Brain pericyte (primary cell): Measurements from ENCODE around the gene EFCAB6.

Experiments used
- DNase-seq: peaks from one replicate; pipeline ENCODE4 v3.0.0-alpha.2; 2012; ENCODE audit warnings: low read depth, low spot score

The EFCAB6 gene

GRCh38 chr22:43831561-43832392 lies 19.7 kb upstream of the EFCAB6 start:
- no peak for DNase-seq

- no peak for DNase-seq
Measured at GRCh38 chr22:43830931-43831560, 18.9 kb upstream of the EFCAB6 start.

- DNase-seq, result no peak
Measured at GRCh38 chr22:43829904-43830851, 18.1 kb upstream of the EFCAB6 start.

- DNase-seq, result no peak
Measured at GRCh38 chr22:43828998-43829782, 17.1 kb upstream of the EFCAB6 start.

DNA sequence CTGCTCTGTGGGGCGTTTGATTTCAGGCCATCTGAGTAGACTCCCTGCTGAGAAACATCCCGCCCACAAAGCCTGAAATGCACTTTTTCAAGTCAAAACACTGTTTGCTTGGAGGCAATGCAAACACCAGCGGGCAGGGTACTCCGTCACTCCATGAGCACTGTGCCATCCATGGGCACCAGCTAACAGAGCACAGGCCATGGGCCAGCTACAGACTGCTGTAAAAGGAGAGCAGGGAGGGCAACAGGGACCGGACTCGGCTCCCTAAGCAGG lies 16.6 kb upstream of the EFCAB6 start:
- DNase-seq, result no peak

DNA sequence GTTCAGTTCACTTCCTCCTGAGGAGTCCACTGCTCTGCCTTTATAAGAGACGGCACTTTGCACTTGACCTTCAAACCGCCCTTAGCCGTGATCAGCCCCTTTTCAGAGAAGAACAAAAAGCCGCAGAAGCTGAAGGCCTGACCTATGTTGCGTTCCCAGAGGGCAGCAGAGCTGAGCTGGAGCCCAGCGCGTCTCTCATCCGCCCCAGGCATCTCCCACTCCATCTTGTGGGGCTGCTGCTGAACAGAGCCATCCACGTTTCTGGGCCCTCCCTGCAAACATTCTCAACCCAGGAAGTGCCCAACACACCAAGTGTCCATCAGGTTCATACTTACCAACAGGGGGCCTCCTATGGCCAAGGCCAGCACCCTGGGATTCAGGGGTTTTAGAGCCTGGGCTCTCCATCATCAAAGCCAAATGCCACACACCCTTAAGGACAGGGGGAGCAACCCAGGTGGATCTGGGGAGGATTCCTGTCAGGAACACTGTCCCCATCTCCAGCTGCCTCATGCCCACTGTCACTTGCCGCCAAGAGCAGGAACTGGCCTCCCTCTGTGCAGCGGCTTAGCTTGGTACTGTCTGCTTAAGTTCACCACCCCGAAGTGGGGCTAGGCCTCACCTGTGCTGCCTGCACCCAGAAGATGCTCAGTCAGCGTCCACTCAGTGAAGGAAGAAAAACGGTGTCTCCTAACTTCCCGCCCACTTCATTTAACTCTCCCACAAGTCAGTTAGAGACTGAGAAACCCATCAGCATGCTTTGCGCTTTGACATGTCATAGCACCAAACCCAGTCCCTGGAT lies 16.0 kb upstream of the EFCAB6 start:
- DNase-seq, result no peak

- no peak for DNase-seq
Measured at GRCh38 chr22:43827003-43827735, 15.1 kb upstream of the EFCAB6 start.

GRCh38 chr22:43826142-43827002 lies 14.3 kb upstream of the EFCAB6 start:
- DNase-seq, result no peak

GRCh38 chr22:43825651-43826050 lies 13.5 kb upstream of the EFCAB6 start:
- DNase-seq, result no peak

DNA sequence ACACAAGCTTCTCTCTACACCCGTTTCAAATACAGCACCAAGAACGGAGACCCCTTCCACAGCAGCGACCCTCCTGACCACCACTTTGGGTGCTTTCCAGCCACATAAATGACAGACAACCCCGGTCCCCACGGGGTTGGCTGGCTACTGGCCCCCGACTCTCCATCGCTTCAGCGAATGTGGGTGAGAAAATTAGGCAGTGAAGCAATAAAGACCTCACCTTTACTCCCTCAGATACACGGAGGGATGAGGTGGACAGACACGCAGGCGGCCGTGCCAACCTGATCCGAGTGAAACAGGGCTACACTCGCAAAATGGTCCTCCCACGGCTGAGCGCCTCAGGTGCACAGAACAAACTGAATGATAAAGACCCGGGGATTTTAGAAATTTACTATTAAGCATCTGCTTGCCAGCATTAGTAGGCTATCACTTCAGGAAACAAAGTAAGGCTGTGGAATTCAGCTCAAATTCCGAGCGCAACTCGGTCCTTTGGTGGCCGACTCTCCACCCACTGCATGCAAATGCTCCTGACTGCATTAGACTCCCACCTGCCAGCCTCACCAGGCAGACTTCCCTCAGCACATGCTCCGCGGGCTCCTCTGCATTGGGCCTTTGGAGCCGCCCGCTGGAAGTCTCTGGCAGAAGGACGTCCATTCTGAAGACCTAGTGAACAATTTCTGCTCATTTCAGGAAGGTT lies 12.8 kb upstream of the EFCAB6 start:
- DNase-seq, result no peak

DNA sequence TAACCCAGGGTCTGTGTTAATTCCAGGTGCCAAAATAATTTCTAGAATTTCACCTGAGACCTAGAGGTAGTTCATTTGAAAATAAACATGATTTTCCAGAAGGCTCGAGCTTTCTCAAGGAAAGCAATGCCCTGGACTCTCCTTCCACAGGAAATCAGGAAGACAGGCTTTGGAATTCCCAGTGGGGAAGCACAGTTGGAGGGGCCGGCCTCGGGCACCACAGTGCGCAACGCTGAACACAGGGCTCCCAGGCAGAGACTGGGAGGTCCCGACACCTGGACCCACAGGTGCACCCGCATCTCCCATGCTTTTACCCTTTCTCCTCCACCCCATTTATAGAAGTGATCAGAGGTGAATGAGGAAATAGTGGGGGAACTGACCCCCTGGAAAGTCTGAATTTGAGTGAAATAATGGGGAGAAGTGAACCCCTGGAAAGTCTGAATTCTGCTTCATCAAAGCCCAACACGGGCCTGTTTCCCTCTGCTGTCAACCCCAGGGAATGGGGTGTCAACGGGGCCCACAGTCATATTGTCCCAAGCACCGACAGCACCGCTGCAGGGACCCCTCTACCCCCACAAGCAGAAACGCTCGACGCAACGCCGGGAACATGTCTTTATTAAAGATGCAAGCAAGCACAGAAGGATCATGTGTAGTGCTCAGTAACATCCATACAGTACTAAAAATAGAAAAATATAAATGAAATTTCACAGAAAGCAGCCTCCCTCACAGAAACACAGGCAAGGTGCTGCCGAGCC lies 12.0 kb upstream of the EFCAB6 start:
- no peak for DNase-seq

DNA sequence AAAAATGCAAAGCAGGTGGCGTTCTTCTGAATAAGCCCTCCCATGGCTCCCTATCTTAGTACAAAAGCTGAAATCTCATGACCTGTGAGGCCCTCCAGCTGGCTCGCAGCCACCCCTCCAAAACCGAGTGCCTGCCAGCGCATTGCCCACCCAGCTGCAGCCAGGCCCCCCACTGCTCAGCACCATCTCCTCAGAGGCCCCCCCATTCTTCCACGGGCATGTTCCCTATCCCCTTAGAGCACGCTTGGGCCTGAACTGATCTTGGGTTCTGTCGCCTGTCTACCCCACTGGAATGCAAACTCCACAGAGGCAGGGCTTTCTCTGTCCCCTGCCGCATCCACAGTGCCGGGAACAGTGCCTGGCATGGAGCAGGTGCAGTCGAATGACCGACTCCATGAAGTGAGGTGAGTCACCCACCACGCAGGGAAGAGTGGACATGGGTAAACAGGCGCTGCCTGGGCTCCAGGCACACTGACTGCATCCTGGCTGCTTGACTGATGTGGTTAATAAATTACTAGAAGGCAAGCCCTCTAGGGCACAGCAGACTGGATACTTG lies 11.3 kb upstream of the EFCAB6 start:
- DNase-seq, result no peak

DNA sequence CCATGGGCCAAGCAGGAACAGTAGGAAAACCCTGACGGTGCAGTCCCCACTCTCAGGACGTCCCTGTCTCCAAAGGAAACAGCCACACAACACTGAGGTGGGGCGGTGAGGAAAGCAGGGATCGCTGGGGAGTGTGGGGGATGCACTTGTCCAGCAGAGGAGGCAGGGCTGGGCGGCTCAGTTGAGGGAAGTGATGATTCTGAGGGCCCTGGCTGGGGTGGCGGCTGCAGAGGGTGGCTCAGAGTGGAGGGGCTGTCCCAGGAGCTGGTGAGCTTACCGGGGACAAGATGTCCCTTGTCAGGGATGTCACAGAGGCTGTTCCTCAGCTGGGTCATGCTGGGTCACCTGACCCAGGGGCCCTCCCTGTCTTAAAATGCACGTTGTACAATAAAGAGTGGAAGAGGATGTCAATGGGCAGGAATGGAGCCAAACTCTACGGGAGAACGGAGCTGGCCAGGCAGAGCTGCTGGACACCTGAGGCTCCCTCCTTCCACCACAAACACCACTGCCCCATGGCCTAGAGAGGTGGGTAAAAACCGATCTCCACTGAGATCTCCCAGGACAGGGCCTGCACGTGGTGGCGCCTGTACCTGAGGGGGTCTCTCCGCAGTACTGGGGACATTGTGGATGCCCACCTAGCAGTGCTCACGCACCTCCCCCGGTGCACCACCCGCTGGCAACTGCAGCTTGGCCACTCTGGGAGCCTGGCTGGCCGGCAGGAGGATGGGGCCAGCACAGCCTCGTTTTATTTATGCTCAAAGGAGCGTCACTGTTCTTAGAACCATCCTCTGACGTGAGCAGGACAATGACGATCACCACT lies 9.7 kb upstream of the EFCAB6 start:
- DNase-seq, result no peak

DNA sequence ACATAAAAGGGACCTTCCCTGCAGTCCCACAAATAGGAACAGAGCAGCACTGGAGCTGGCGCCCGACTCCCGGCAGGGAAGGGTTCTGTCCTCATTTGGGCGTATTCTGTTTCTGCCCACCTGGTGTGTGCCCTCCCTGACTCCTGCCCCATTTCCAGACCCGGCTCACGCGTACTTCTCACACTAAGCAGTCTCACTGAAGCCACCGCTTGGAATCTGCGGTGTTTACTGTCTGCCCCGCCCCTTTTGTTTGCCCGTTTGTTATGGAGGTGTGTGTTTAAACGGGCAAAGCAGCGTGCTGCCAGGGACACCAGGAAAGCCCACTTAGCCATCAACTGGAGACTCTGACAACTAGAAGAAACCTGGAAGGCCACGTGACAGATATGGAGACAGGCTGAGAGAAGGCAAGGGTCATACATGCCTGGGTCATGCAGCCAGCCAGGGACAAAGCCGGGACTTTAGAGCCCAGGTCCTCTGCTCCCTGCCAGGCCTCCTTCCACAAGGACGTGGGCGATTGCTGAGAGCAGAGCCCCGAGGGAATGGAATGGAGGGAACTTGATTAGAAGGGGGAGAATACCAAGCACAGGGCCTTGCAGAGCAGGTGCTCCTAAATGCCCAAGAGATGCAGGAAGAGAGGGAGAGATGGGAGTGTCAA lies 8.7 kb upstream of the EFCAB6 start:
- no peak for DNase-seq

DNA sequence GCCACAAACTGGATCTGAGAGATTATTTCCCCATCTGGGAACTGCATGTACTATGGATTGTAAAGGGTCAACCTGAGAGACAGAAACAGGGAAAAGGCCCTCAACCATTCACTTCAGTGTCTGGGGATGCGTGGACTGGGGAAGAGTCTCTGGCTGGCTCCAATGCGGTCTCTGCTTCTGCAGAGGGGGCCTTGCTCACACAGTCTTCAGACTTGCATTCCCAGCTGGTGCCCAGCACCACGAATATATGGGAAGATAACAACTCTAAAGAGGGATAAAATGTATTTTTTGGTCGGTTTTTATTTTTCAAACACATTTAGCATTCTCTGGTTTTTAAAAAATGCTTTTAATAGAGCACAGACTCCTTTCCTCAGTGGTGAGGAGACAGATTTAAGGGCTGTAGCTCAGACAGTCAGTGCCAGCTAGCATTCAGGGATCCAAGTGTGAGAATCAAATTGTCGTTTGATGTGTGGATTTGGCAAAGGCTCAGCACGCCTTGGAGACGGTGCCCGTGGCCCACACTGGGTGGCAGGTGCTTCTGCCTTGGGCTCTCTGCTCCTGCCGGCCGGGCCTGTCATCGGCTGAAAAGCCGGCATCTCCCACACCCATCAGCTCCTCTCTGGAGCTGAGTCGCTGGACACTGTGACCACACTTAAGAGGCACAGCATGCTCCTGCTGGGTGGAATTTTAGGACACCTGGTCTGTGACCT lies 8.0 kb upstream of the EFCAB6 start:
- no peak for DNase-seq
